Measurements from ENCODE around the gene DNAJC21. TPM values are rescaled to one million over a fixed set of nuclear protein-coding genes. Genes with fewer than 3 reads are reported as not detected.

The DNAJC21 gene
- polyA plus RNA-seq (2013, experiment 1 of 2), result 44.8 TPM
- 43.8 TPM for polyA plus RNA-seq (2013, experiment 2 of 2)

DNA sequence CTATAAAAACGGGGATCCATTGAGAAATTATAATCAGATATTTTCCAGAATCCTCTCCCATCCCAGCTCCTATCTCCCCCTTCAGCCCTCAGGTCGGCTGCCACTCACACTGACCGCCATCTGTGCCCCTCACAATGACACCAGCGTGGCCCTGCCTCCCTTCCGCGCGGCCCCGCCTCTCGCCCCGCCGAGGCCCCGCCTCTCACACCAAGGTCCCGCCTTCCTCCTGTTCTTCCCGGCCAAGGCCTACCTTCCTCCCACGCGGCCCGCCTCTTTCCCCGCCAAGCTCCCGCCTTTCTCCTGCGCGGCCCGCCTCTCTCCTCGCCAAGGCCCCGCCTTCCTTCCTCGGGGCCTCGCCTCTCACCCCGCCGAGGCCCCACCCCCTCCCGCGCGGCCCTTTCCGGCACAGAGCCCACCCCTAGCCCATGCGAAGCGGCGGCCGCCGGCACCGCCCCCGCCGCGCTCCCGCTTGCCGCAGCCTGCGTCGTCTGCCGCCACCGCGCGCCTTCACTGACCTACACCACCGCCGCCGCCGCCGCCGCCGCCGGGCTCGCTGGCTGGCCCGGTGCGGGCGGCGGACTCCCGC is at the start of gene DNAJC21:
DNAJC21 (plus strand) TSS at position 426 of the 586 bp plus-strand sequence. CDS start 261 bp downstream, outside the sequence.
- peak; percentile 98 for DNase-seq
- Histone ChIP-seq H4K91ac (ENCODE audit: low read length) (peak within 1 kb of the TSS; percentile 4), H2BK120ac (ENCODE audit: low read depth, low read length) (peak within 1 kb of the TSS; percentile 79), H2BK5ac (ENCODE audit: low read depth, low read length, poor library complexity, severe bottlenecking) (peak within 1 kb of the TSS; percentile 35), H4K8ac (ENCODE audit: low read length) (peak within 1 kb of the TSS; percentile 88), H3K36me3 (ENCODE audit: control insufficient read depth in 1 of 2, insufficient read depth in 2 of 2, low read depth in 1 of 2, low read length in 2 of 2) (peaks cover 10 to 41% of the 10 kb centered on the region in 2 experiments), H3K4me3 (ENCODE audit: insufficient read depth in 1 of 2, low read depth in 1 of 2, low read length in 2 of 2) (peak within 1 kb of the TSS; percentile 97 to 98), H3K14ac (ENCODE audit: low read length in 2 of 2) (peak within 1 kb of the TSS in 1 of 2 experiments; percentile 96), H2AFZ (ENCODE audit: low read depth, low read length) (peak within 1 kb of the TSS; percentile 98), H3K9me3 (ENCODE audit: control insufficient read depth, low read length) (no peaks in the 10 kb centered on the region), H3K18ac (ENCODE audit: low read depth in 1 of 2, low read length in 2 of 2) (peak within 1 kb of the TSS; percentile 82 to 90), H2BK12ac (ENCODE audit: low read length in 2 of 2) (peak within 1 kb of the TSS in 1 of 2 experiments; percentile 63), H3K4ac (ENCODE audit: low read depth in 1 of 2, low read length in 2 of 2) (peak within 1 kb of the TSS in 1 of 2 experiments; percentile 97), H3K4me2 (ENCODE audit: low read length, poor library complexity, severe bottlenecking) (peak within 1 kb of the TSS; percentile 87), H2AK5ac (ENCODE audit: low read length, severe bottlenecking) (no peak within 1 kb of the TSS), H3K9ac (ENCODE audit: low read length) (peak within 1 kb of the TSS; percentile 96), H3K27me3 (ENCODE audit: control insufficient read depth in 1 of 2, insufficient read depth in 1 of 2, low read length in 2 of 2) (no peaks in the 10 kb centered on the region), H2BK15ac (ENCODE audit: low read depth, poor library complexity, severe bottlenecking) (peak within 1 kb of the TSS; percentile 93), H3K27ac (ENCODE audit: low read length, poor library complexity, severe bottlenecking) (peak within 1 kb of the TSS; percentile 89), H3K79me1 (replicated peaks; ENCODE audit: low read length, poor library complexity, severe bottlenecking) (peaks cover 12% of the 10 kb centered on the region), H3K4me1 (ENCODE audit: control insufficient read depth, insufficient read depth, low read depth, low read length) (peaks cover 5% of the 10 kb centered on the region), H3K23ac (ENCODE audit: low read length in 2 of 2) (peak within 1 kb of the TSS in 1 of 2 experiments; percentile 94)
- under 1% methylated on average over 48 of the region's 63 CpGs for WGBS

DNA sequence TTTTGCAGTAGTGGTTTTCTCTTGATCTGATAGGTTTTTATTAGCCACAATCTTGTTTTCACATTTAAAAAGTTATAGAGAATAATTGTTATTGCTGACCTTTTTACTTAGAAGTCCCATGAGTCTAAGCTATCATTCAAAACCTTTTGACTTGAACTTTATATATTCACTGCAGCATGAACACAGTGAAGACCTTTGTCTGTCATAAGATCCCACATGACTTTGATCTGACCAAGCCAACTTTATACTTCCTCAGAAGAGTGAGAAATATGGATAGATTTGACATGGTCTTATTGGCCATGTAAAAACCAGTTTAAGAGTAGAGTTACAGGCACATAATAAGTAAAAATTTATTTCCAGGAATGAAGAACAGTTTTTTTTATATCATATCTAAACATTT is 48.1 kb upstream of the DNAJC21 start:
- Histone ChIP-seq H3K4me2 (ENCODE audit: low read length, poor library complexity, severe bottlenecking) (no peak overlapping the region), H2BK12ac (ENCODE audit: low read length in 2 of 2) (no peak overlapping the region)

DNA sequence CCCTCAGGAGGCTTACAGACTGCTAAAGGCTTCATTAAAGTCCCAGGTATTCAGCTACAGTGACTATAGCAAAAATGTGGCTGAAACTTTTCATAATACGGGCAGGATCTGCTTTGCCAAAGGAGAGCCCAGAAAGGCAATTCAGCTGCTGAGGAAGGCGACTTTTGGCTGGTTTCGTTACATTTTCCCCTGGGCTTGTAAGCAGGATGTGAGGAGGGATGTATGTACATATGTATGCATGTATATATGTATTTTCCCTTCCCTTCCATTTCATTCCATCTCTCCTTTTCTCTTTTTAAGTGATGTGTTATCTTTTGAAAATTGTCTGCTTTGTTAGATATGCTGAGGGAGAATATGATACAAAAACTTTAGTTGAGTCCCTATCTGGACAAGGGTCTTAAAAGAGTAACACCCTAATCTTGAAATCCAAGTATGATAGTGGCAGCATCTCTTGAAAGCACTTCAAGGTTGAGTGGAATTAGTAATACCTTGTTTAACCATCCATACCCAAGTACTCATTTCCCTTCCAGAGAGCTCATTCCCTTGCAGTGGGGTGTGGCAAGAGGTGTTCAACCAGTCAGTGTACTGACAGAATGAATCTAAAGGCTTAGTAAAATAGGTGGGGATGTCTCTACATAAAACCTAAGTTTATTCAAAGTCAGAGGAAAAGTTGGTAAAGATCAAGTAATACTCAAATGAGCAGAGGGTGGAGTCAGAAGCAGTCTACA is 42.8 kb upstream of the DNAJC21 start:
- no peaks in the 10 kb centered on the region for H3K4me1 ChIP-seq (ENCODE audit: control insufficient read depth, insufficient read depth, low read depth, low read length)
- H2BK120ac ChIP-seq (ENCODE audit: low read depth, low read length), result no peak overlapping the region
- no peak overlapping the region for H2BK12ac ChIP-seq (ENCODE audit: low read length in 2 of 2)
- no peak overlapping the region for H3K4ac ChIP-seq (ENCODE audit: low read depth in 1 of 2, low read length in 2 of 2)
- 95% methylated on average over 1 of the region's 3 CpGs for WGBS
- H3K27ac ChIP-seq (ENCODE audit: low read length, poor library complexity, severe bottlenecking), result no peak overlapping the region
- no peak overlapping the region for H2BK5ac ChIP-seq (ENCODE audit: low read depth, low read length, poor library complexity, severe bottlenecking)
- no peak overlapping the region for H3K4me2 ChIP-seq (ENCODE audit: low read length, poor library complexity, severe bottlenecking)
- no peak for DNase-seq
- H3K36me3 ChIP-seq (ENCODE audit: control insufficient read depth in 1 of 2, insufficient read depth in 2 of 2, low read depth in 1 of 2, low read length in 2 of 2), result no peaks in the 10 kb centered on the region
- no peaks in the 10 kb centered on the region for H3K27me3 ChIP-seq (ENCODE audit: control insufficient read depth in 1 of 2, insufficient read depth in 1 of 2, low read length in 2 of 2)
- no peak overlapping the region for H3K4me3 ChIP-seq (ENCODE audit: insufficient read depth in 1 of 2, low read depth in 1 of 2, low read length in 2 of 2)
- no peak overlapping the region for H4K91ac ChIP-seq (ENCODE audit: low read length)
- no peaks in the 10 kb centered on the region for H3K9me3 ChIP-seq (ENCODE audit: control insufficient read depth, low read length)
- no peak overlapping the region for H2AK5ac ChIP-seq (ENCODE audit: low read length, severe bottlenecking)
- H3K79me1 ChIP-seq (replicated peaks; ENCODE audit: low read length, poor library complexity, severe bottlenecking), result no peaks in the 10 kb centered on the region
- no peak overlapping the region for H4K8ac ChIP-seq (ENCODE audit: low read length)
- H3K23ac ChIP-seq (ENCODE audit: low read length in 2 of 2), result no peak overlapping the region
- no peak overlapping the region for H3K14ac ChIP-seq (ENCODE audit: low read length in 2 of 2)
- no peak overlapping the region for H2BK15ac ChIP-seq (ENCODE audit: low read depth, poor library complexity, severe bottlenecking)
- no peak overlapping the region for H3K9ac ChIP-seq (ENCODE audit: low read length)
- H2AFZ ChIP-seq (ENCODE audit: low read depth, low read length), result no peak overlapping the region
- no peak overlapping the region for H3K18ac ChIP-seq (ENCODE audit: low read depth in 1 of 2, low read length in 2 of 2)

More for the DNA sequence above, 48.1 kb upstream of the DNAJC21 start:
- H3K23ac ChIP-seq (ENCODE audit: low read length in 2 of 2), result no peak overlapping the region
- no peak overlapping the region for H3K9ac ChIP-seq (ENCODE audit: low read length)
- no peak overlapping the region for H3K4me3 ChIP-seq (ENCODE audit: insufficient read depth in 1 of 2, low read depth in 1 of 2, low read length in 2 of 2)
- no peaks in the 10 kb centered on the region for H3K27me3 ChIP-seq (ENCODE audit: control insufficient read depth in 1 of 2, insufficient read depth in 1 of 2, low read length in 2 of 2)
- no peak overlapping the region for H4K91ac ChIP-seq (ENCODE audit: low read length)
- no peaks in the 10 kb centered on the region for H3K36me3 ChIP-seq (ENCODE audit: control insufficient read depth in 1 of 2, insufficient read depth in 2 of 2, low read depth in 1 of 2, low read length in 2 of 2)
- no peaks in the 10 kb centered on the region for H3K4me1 ChIP-seq (ENCODE audit: control insufficient read depth, insufficient read depth, low read depth, low read length)
- no peak overlapping the region for H2BK15ac ChIP-seq (ENCODE audit: low read depth, poor library complexity, severe bottlenecking)
- H3K79me1 ChIP-seq (replicated peaks; ENCODE audit: low read length, poor library complexity, severe bottlenecking), result no peaks in the 10 kb centered on the region
- no peak overlapping the region for H2AK5ac ChIP-seq (ENCODE audit: low read length, severe bottlenecking)
- H3K14ac ChIP-seq (ENCODE audit: low read length in 2 of 2), result no peak overlapping the region
- DNase-seq, result no peak
- no peak overlapping the region for H4K8ac ChIP-seq (ENCODE audit: low read length)
- H3K4ac ChIP-seq (ENCODE audit: low read depth in 1 of 2, low read length in 2 of 2), result no peak overlapping the region
- no peak overlapping the region for H2BK5ac ChIP-seq (ENCODE audit: low read depth, low read length, poor library complexity, severe bottlenecking)
- peaks cover 8% of the 10 kb centered on the region for H3K9me3 ChIP-seq (ENCODE audit: control insufficient read depth, low read length)
- H3K18ac ChIP-seq (ENCODE audit: low read depth in 1 of 2, low read length in 2 of 2), result no peak overlapping the region
- H2AFZ ChIP-seq (ENCODE audit: low read depth, low read length), result no peak overlapping the region
- H3K27ac ChIP-seq (ENCODE audit: low read length, poor library complexity, severe bottlenecking), result no peak overlapping the region
- no peak overlapping the region for H2BK120ac ChIP-seq (ENCODE audit: low read depth, low read length)

DNA sequence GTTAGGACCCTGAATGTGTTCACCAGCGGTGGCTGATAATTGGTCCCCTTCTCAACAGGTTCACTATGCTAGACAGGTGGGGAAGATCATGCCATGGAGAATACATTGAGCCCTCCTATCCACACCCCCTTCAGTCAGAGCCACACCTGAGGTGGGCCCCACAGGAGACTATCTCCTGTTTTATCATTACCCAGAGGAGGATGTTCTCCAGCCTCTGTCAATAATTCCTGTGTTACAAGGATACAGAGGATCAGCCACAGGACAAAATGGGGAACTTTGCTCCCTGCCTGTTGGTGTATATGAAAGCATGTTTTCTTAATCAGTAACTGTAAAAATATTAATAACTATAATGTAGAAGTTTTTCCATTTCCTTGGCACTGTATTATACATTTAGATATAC is 40.0 kb upstream of the DNAJC21 start:
- Histone ChIP-seq H4K8ac (ENCODE audit: low read length) (no peak overlapping the region), H3K79me1 (replicated peaks; ENCODE audit: low read length, poor library complexity, severe bottlenecking) (no peaks in the 10 kb centered on the region), H2BK12ac (ENCODE audit: low read length in 2 of 2) (no peak overlapping the region), H3K27me3 (ENCODE audit: control insufficient read depth in 1 of 2, insufficient read depth in 1 of 2, low read length in 2 of 2) (no peaks in the 10 kb centered on the region), H3K4me1 (ENCODE audit: control insufficient read depth, insufficient read depth, low read depth, low read length) (no peaks in the 10 kb centered on the region), H3K27ac (ENCODE audit: low read length, poor library complexity, severe bottlenecking) (no peak overlapping the region), H3K23ac (ENCODE audit: low read length in 2 of 2) (no peak overlapping the region), H3K4ac (ENCODE audit: low read depth in 1 of 2, low read length in 2 of 2) (no peak overlapping the region), H3K14ac (ENCODE audit: low read length in 2 of 2) (no peak overlapping the region), H3K9ac (ENCODE audit: low read length) (no peak overlapping the region), H2BK15ac (ENCODE audit: low read depth, poor library complexity, severe bottlenecking) (no peak overlapping the region), H3K4me2 (ENCODE audit: low read length, poor library complexity, severe bottlenecking) (no peak overlapping the region), H2AK5ac (ENCODE audit: low read length, severe bottlenecking) (no peak overlapping the region), H2AFZ (ENCODE audit: low read depth, low read length) (no peak overlapping the region), H3K18ac (ENCODE audit: low read depth in 1 of 2, low read length in 2 of 2) (no peak overlapping the region), H3K36me3 (ENCODE audit: control insufficient read depth in 1 of 2, insufficient read depth in 2 of 2, low read depth in 1 of 2, low read length in 2 of 2) (no peaks in the 10 kb centered on the region), H2BK120ac (ENCODE audit: low read depth, low read length) (no peak overlapping the region), H2BK5ac (ENCODE audit: low read depth, low read length, poor library complexity, severe bottlenecking) (no peak overlapping the region), H3K9me3 (ENCODE audit: control insufficient read depth, low read length) (no peaks in the 10 kb centered on the region), H3K4me3 (ENCODE audit: insufficient read depth in 1 of 2, low read depth in 1 of 2, low read length in 2 of 2) (no peak overlapping the region), H4K91ac (ENCODE audit: low read length) (no peak overlapping the region)
- no peak for DNase-seq
- WGBS, result 100% methylated on average over 1 of the region's 1 CpG
